SHP77 (cell line): Measurements from ENCODE around the gene GPR156.
"Not testable (repeated sequence)": the region's sequence is repeated elsewhere in the genome, so short reads cannot be mapped to it uniquely, and the experiment has no call there.

Experiments
- DNase-seq, 2 experiments: peaks; one replicate each; lab custom pipeline; 2025; lab: John Stamatoyannopoulos, UW

The GPR156 gene

GRCh38 chr3:120161902-120162301, 123.1 kb downstream of the GPR156 start:
- no peak for DNase-seq

GRCh38 chr3:120160050-120160449, 125.0 kb downstream of the GPR156 start:
- DNase-seq: no peak

- no peak for DNase-seq
Observed at GRCh38 chr3:120157681-120158080, 127.3 kb downstream of the GPR156 start.

GRCh38 chr3:120157113-120157512, 127.9 kb downstream of the GPR156 start:
- DNase-seq: no peak

- DNase-seq: no peak
Observed at GRCh38 chr3:120156699-120157098, 128.3 kb downstream of the GPR156 start.

- DNase-seq: not testable (repeated sequence)
Observed at GRCh38 chr3:120155694-120156093, 129.3 kb downstream of the GPR156 start.

GRCh38 chr3:120155108-120155507, 129.9 kb downstream of the GPR156 start:
- no peak for DNase-seq

GRCh38 chr3:120153294-120153693, 131.7 kb downstream of the GPR156 start:
- no peak for DNase-seq

- no peak for DNase-seq
Observed at GRCh38 chr3:120151791-120152190, 133.2 kb downstream of the GPR156 start.

- no peak for DNase-seq
Observed at GRCh38 chr3:120148187-120148949, 136.7 kb downstream of the GPR156 start.

GRCh38 chr3:120147072-120147871, 137.8 kb downstream of the GPR156 start:
- DNase-seq: peak in 1 of 2 experiments; percentile 19

GRCh38 chr3:120145542-120146285, 139.3 kb downstream of the GPR156 start:
- DNase-seq: no peak

GRCh38 chr3:120144267-120144666, 140.8 kb downstream of the GPR156 start:
- no peak for DNase-seq

GRCh38 chr3:120143676-120144075, 141.3 kb downstream of the GPR156 start:
- no peak for DNase-seq

GRCh38 chr3:120142236-120142635, 142.8 kb downstream of the GPR156 start:
- DNase-seq: no peak

- DNase-seq: no peak
Observed at GRCh38 chr3:120140098-120140742, 144.8 kb downstream of the GPR156 start.

GRCh38 chr3:120139140-120139539, 145.9 kb downstream of the GPR156 start:
- DNase-seq: no peak

GRCh38 chr3:120137548-120137947, 147.5 kb downstream of the GPR156 start:
- no peak for DNase-seq

- DNase-seq: no peak
Observed at GRCh38 chr3:120130656-120131055, 154.4 kb downstream of the GPR156 start.

GRCh38 chr3:120129718-120130513, 155.1 kb downstream of the GPR156 start:
- no peak for DNase-seq

GRCh38 chr3:120129051-120129450, 156.0 kb downstream of the GPR156 start:
- DNase-seq: no peak
